ENCODE data around the gene CENPL.

DNA sequence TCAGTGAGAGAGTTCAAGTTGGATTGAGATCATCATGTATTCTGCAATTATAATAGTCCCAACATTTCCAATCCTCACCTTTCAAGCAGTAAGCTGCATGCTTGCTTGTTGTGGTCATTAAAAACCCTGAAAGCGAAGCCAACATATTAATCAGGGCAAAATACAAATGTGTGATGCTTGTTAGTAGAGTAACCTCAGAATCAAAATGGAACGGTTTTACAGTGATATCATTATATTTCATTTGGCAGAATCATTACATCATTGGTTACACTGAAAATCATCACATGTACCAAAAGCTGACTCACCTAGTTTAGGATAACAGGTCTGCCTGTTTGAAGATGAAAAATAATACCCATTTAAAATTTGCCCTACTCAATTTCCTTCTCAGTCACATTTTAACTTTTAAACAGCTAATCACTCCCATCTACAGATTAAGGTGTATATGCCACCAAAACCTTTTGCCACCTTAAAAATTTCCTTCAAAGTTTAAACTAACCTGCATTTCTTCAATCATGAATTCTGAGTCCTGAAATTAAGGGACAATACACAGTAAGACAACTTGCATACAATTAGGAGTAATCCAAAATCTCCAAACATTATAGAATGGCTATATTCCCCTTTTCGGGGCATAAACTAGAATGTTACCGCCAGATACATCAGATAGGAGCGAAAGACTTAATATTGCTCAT lies 39.6 kb upstream of the CENPL start:
- TF ChIP-seq, protein P1, sequence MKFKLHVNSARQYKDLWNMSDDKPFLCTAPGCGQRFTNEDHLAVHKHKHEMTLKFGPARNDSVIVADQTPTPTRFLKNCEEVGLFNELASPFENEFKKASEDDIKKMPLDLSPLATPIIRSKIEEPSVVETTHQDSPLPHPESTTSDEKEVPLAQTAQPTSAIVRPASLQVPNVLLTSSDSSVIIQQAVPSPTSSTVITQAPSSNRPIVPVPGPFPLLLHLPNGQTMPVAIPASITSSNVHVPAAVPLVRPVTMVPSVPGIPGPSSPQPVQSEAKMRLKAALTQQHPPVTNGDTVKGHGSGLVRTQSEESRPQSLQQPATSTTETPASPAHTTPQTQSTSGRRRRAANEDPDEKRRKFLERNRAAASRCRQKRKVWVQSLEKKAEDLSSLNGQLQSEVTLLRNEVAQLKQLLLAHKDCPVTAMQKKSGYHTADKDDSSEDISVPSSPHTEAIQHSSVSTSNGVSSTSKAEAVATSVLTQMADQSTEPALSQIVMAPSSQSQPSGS (CRISPR knock-in tag; IDR thresholded peaks at IDR 0.05), result no peak
- no peak for TF ChIP-seq CBX2 (IDR thresholded peaks at IDR 0.05; ENCODE audit: insufficient read depth, low read length, poor library complexity, severe bottlenecking)
- TF ChIP-seq SIX5 (IDR thresholded peaks at IDR 0.05; ENCODE audit: borderline replicate concordance in 1 of 2, insufficient read depth in 1 of 2, low read depth in 1 of 2, low read length in 2 of 2), result no peak
- TF ChIP-seq ETV5 (CRISPR knock-in tag; IDR thresholded peaks at IDR 0.05; ENCODE audit: low read depth), result no peak
- TF ChIP-seq CREB1 (IDR thresholded peaks at IDR 0.05), result no peak
- TF ChIP-seq CREB1 (CRISPR knock-in tag; IDR thresholded peaks at IDR 0.05), result no peak
- TF ChIP-seq, protein P2, sequence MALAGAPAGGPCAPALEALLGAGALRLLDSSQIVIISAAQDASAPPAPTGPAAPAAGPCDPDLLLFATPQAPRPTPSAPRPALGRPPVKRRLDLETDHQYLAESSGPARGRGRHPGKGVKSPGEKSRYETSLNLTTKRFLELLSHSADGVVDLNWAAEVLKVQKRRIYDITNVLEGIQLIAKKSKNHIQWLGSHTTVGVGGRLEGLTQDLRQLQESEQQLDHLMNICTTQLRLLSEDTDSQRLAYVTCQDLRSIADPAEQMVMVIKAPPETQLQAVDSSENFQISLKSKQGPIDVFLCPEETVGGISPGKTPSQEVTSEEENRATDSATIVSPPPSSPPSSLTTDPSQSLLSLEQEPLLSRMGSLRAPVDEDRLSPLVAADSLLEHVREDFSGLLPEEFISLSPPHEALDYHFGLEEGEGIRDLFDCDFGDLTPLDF (CRISPR knock-in tag; IDR thresholded peaks at IDR 0.05), result no peak
- TF ChIP-seq, protein P3, sequence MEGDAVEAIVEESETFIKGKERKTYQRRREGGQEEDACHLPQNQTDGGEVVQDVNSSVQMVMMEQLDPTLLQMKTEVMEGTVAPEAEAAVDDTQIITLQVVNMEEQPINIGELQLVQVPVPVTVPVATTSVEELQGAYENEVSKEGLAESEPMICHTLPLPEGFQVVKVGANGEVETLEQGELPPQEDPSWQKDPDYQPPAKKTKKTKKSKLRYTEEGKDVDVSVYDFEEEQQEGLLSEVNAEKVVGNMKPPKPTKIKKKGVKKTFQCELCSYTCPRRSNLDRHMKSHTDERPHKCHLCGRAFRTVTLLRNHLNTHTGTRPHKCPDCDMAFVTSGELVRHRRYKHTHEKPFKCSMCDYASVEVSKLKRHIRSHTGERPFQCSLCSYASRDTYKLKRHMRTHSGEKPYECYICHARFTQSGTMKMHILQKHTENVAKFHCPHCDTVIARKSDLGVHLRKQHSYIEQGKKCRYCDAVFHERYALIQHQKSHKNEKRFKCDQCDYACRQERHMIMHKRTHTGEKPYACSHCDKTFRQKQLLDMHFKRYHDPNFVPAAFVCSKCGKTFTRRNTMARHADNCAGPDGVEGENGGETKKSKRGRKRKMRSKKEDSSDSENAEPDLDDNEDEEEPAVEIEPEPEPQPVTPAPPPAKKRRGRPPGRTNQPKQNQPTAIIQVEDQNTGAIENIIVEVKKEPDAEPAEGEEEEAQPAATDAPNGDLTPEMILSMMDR (IDR thresholded peaks at IDR 0.05 in 2 of 3, conservative IDR thresholded peaks at IDR 0.05 in 1 of 3; ENCODE audit: insufficient read depth in 2 of 3, low read depth in 1 of 3, low read length in 3 of 3), result no peak
- TF ChIP-seq RBM17 (IDR thresholded peaks at IDR 0.05; ENCODE audit: borderline replicate concordance, low read depth, low read length), result no peak
- TF ChIP-seq ZNF589 (CRISPR knock-in tag; IDR thresholded peaks at IDR 0.05; ENCODE audit: low read depth), result no peak
- no peak for TF ChIP-seq MEF2D (tag; conservative IDR thresholded peaks at IDR 0.05; ENCODE audit: low read depth)
